ENCODE results near the gene CD58.
"Not testable (repeated sequence)": the region's sequence is repeated elsewhere in the genome, so short reads cannot be mapped to it uniquely, and the experiment has no call there.

DNA sequence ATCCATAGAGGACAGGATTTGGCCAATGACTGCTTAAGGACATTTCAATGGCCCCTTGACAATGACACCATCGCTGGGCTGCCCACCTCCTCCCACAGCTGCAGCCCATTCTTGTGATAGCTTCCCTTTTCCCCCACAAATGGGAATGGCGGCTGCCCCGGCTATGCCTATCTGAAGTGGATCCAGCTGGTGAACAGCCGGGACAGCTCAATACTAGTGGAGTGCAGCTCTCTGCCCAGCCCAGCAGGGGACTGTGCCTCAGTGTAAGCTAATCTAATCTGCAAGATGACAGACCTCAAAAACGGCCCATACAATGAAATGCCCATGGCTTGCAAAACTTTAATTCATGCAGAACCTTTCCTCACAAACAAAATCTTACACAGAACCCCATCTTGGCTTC, 47.0 kb upstream of the CD58 start:
- not testable (repeated sequence) for TF ChIP-seq CTCF, POLR2AphosphoS5, POLR2A (IDR thresholded peaks at IDR 0.05)
